Activated CD4-positive, alpha-beta T cell treated with anti-CD3 and anti-CD28 coated beads, Interleukin-10, Interleukin-2, amounts not matched to agents 100 ng/mL and 50 ng/mL, durations not matched to agents 16 hours and 8 hours (primary cell): Measurements from ENCODE around the gene ZNF512B.
"Not testable (repeated sequence)": the region's sequence is repeated elsewhere in the genome, so short reads cannot be mapped to it uniquely, and the experiment has no call there.

ENCODE experiments used
- DNase-seq: peaks from one replicate; pipeline ENCODE4 v3.0.0-alpha.2; 2020

ZNF512B gene

GRCh38 chr20:63932606-63933160 lies 37.0 kb downstream of the ZNF512B start:
- DNase-seq = no peak

DNA sequence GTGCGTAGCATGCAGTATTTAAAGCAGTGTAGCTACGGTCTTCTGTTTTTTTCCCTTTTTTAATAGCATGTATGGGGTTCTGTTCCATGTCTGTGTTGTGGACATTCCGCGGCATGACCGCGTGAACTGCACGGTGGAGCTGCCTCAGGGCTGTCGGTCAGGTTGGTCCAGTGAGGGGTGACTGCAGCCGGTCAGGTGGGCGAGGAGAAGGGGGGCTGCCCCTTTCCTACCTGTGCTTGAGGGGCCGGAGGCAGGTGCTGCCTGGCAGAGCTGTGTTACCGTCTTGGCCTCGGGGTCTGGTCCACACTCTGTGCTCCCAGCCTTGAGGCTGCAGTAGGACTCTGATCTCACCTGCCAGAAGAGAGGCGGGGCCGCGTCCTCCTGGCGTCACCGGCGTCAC lies 38.0 kb downstream of the ZNF512B start:
- no peak for DNase-seq

GRCh38 chr20:63930971-63931553 lies 38.7 kb downstream of the ZNF512B start:
- no peak for DNase-seq

GRCh38 chr20:63929473-63929883 lies 40.3 kb downstream of the ZNF512B start:
- DNase-seq = not testable (repeated sequence)

- DNase-seq = no peak
Observed at GRCh38 chr20:63929071-63929470, 40.7 kb downstream of the ZNF512B start.

GRCh38 chr20:63926298-63926697 lies 43.4 kb downstream of the ZNF512B start:
- DNase-seq = no peak

- DNase-seq = no peak
Observed at GRCh38 chr20:63924241-63924640, 45.5 kb downstream of the ZNF512B start.

DNA sequence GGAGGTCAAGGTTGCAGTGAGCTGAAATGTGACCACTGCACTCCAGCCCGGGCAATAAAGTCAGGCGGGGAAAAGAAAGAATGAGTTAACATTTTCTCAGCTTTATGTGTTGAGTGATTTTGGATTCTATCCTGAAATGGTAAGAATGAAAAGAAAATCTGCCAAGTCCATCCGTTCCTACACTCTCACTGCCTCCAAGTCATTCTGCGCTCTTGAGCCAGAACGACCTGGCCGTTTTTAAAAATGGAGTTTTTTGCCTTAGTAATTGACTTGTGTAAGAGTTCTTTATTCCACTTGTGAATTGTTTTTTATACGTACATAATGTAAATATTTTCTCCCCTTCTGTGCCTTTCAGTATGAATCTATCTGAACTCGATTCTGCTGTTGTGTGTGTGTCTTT lies 46.1 kb downstream of the ZNF512B start:
- no peak for DNase-seq

GRCh38 chr20:63920226-63920625 lies 49.5 kb downstream of the ZNF512B start:
- no peak for DNase-seq

DNA sequence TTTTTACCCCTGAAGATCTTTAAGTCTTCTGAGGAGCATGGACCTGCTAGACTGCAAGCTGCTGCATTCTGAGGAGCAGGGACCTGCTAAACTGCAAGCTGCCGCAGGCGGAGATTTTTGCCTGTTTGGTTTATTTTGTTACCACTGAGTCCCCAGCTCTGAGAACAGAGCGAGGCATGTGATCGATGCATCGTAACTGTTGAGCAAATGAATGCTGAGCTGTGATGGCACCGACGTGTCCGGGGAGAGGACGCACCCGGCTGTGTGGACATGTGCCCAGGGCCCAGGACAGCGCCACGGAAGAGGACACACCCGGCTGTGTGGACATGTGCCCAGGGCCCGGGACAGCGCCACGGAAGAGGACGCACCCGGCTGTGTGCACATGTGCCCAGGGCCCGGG lies 50.6 kb downstream of the ZNF512B start:
- DNase-seq = no peak

GRCh38 chr20:63917811-63918210 lies 51.9 kb downstream of the ZNF512B start:
- DNase-seq = no peak

DNA sequence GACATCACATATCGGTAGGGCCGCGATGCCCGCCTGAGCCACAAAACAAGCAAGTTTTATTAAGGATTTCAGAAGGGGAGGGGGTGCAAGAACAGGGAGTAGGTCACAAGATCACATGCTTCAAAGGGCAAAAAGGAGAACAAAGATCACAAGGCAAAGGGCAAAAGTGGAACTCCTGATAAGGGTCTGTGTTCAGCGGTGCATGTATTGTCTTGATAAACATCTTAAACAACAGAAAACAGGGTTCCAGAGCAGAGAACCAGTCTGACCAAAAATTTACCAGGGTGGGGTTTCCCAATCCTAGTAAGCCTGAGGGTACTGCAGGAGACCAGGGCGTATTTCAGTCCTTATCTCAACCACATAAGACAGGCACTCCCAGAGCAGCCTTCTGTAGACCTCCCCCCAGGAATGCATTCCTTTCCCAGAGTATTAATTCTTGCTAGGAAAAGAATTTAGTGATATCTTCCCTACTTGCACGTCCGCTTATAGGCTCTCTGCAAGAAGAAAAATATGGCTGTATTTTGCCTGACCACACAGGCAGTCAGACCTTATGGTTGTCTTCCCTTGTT lies 53.3 kb downstream of the ZNF512B start:
- not testable (repeated sequence) for DNase-seq

DNA sequence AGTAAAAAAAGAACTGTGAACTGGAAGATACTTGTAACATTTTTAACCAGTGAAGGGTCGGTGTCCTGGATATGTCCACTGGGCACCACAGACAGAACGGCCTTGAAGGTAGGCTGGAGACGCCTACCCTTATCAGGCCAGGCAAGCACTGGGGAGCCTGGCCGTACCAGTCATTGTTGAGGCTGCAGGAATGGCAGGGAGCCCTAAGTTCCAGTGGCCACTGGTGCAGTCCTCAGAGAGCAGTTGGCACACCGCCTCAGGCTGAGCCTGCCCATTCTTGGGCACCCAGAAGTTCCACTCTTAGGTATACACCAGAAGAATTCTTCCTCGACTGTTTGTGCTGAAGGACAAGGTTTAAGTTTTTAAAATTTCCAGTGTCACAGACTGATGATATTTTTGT lies 54.3 kb downstream of the ZNF512B start:
- no peak for DNase-seq

- DNase-seq = no peak
Observed at GRCh38 chr20:63913768-63914167, 56.0 kb downstream of the ZNF512B start.

GRCh38 chr20:63911176-63911575 lies 58.6 kb downstream of the ZNF512B start:
- no peak for DNase-seq

- DNase-seq = no peak
Observed at GRCh38 chr20:63908008-63908682, 61.6 kb downstream of the ZNF512B start.
